HEK293 (cell line): Measurements from ENCODE around the gene HEMGN.

ENCODE experiments used
- GLIS1 ChIP-seq: fragments of 450-650 bp; formaldehyde crosslinking; IDR thresholded peaks from 2 replicates; pipeline ENCODE4 v1.5.1; 2016; ENCODE audit warnings: missing biosample characterization, missing genetic modification characterization
- HOXC10 ChIP-seq: sonication (generic); formaldehyde crosslinking; IDR thresholded peaks from 2 replicates; pipeline ENCODE4 v1.8.1; 2023; ENCODE audit warnings: mild to moderate bottlenecking, missing genetic modification reagents
- REST ChIP-seq: fragments of 450-650 bp; formaldehyde crosslinking; IDR thresholded peaks from 2 replicates; pipeline ENCODE4 v1.5.1; 2016; ENCODE audit warnings: missing biosample characterization, missing genetic modification characterization
- SP7 ChIP-seq: fragments of 450-650 bp; formaldehyde crosslinking; IDR thresholded peaks from 2 replicates; pipeline ENCODE4 v1.5.1; 2016; ENCODE audit warnings: missing biosample characterization, missing genetic modification characterization
- ZFP3 ChIP-seq: fragments of 450-650 bp; formaldehyde crosslinking; IDR thresholded peaks from 2 replicates; pipeline ENCODE4 v1.5.1; 2016; ENCODE audit warnings: low read depth, missing biosample characterization, missing genetic modification characterization
- ZNF138 ChIP-seq: fragments of 450-650 bp; formaldehyde crosslinking; IDR thresholded peaks from 2 replicates; pipeline ENCODE4 v1.5.1; 2016; ENCODE audit warnings: missing biosample characterization, missing genetic modification characterization, borderline replicate concordance
- ZNF23 ChIP-seq: fragments of 450-650 bp; formaldehyde crosslinking; IDR thresholded peaks from 2 replicates; pipeline ENCODE4 v1.5.1; 2016; ENCODE audit warnings: missing biosample characterization, missing genetic modification characterization, borderline replicate concordance
- ZNF324 ChIP-seq: fragments of 450-650 bp; formaldehyde crosslinking; IDR thresholded peaks from 2 replicates; pipeline ENCODE4 v1.5.1; 2016; ENCODE audit warnings: missing biosample characterization, missing genetic modification characterization
- ZNF549 ChIP-seq: fragments of 450-650 bp; IDR thresholded peaks from 2 replicates; pipeline ENCODE4 v1.5.1; 2018; ENCODE audit warnings: missing biosample characterization, missing genetic modification characterization, mild to moderate bottlenecking, inconsistent platforms, moderate library complexity
- TF ChIP-seq, protein P1 (sequence below): fragments of 450-650 bp; formaldehyde crosslinking; IDR thresholded peaks from 2 replicates; pipeline ENCODE4 v1.5.1; 2016; ENCODE audit warnings: missing biosample characterization, missing genetic modification characterization
- TF ChIP-seq, protein P2 (sequence below): fragments of 450-650 bp; formaldehyde crosslinking; IDR thresholded peaks from 2 replicates; pipeline ENCODE4 v1.5.1; 2016; ENCODE audit warnings: missing biosample characterization, missing genetic modification characterization
- TF ChIP-seq, protein P3 (sequence below): fragments of 450-650 bp; formaldehyde crosslinking; IDR thresholded peaks from 2 replicates; pipeline ENCODE4 v1.5.1; 2016; ENCODE audit warnings: missing biosample characterization, missing genetic modification characterization
- TF ChIP-seq, protein P4 (sequence below): fragments of 450-650 bp; formaldehyde crosslinking; IDR thresholded peaks from 2 replicates; pipeline ENCODE4 v1.5.1; 2016; ENCODE audit warnings: missing biosample characterization, missing genetic modification characterization, low read depth
- TF ChIP-seq, protein P5 (sequence below): fragments of 450-650 bp; formaldehyde crosslinking; IDR thresholded peaks from 2 replicates; pipeline ENCODE4 v1.5.1; 2016; ENCODE audit warnings: missing biosample characterization, missing genetic modification characterization, borderline replicate concordance

- TF ChIP-seq HOXC10, result no peak
- TF ChIP-seq, protein P1, sequence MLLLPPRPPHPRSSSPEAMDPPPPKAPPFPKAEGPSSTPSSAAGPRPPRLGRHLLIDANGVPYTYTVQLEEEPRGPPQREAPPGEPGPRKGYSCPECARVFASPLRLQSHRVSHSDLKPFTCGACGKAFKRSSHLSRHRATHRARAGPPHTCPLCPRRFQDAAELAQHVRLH (tag by site-specific recombination), result no peak
- TF ChIP-seq ZNF324, result no peak
- TF ChIP-seq, protein P2, sequence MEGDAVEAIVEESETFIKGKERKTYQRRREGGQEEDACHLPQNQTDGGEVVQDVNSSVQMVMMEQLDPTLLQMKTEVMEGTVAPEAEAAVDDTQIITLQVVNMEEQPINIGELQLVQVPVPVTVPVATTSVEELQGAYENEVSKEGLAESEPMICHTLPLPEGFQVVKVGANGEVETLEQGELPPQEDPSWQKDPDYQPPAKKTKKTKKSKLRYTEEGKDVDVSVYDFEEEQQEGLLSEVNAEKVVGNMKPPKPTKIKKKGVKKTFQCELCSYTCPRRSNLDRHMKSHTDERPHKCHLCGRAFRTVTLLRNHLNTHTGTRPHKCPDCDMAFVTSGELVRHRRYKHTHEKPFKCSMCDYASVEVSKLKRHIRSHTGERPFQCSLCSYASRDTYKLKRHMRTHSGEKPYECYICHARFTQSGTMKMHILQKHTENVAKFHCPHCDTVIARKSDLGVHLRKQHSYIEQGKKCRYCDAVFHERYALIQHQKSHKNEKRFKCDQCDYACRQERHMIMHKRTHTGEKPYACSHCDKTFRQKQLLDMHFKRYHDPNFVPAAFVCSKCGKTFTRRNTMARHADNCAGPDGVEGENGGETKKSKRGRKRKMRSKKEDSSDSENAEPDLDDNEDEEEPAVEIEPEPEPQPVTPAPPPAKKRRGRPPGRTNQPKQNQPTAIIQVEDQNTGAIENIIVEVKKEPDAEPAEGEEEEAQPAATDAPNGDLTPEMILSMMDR (tag by site-specific recombination), result no peak
- TF ChIP-seq ZNF549 (tag by site-specific recombination), result no peak
- TF ChIP-seq ZNF138, result no peak
- no peak for TF ChIP-seq REST
- no peak for TF ChIP-seq ZFP3 (tag by site-specific recombination)
- TF ChIP-seq, protein P3, sequence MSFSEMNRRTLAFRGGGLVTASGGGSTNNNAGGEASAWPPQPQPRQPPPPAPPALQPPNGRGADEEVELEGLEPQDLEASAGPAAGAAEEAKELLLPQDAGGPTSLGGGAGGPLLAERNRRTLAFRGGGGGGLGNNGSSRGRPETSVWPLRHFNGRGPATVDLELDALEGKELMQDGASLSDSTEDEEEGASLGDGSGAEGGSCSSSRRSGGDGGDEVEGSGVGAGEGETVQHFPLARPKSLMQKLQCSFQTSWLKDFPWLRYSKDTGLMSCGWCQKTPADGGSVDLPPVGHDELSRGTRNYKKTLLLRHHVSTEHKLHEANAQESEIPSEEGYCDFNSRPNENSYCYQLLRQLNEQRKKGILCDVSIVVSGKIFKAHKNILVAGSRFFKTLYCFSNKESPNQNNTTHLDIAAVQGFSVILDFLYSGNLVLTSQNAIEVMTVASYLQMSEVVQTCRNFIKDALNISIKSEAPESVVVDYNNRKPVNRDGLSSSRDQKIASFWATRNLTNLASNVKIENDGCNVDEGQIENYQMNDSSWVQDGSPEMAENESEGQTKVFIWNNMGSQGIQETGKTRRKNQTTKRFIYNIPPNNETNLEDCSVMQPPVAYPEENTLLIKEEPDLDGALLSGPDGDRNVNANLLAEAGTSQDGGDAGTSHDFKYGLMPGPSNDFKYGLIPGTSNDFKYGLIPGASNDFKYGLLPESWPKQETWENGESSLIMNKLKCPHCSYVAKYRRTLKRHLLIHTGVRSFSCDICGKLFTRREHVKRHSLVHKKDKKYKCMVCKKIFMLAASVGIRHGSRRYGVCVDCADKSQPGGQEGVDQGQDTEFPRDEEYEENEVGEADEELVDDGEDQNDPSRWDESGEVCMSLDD (tag by site-specific recombination), result no peak
- TF ChIP-seq GLIS1 (tag by site-specific recombination), result no peak
- no peak for TF ChIP-seq SP7
- TF ChIP-seq, protein P4, sequence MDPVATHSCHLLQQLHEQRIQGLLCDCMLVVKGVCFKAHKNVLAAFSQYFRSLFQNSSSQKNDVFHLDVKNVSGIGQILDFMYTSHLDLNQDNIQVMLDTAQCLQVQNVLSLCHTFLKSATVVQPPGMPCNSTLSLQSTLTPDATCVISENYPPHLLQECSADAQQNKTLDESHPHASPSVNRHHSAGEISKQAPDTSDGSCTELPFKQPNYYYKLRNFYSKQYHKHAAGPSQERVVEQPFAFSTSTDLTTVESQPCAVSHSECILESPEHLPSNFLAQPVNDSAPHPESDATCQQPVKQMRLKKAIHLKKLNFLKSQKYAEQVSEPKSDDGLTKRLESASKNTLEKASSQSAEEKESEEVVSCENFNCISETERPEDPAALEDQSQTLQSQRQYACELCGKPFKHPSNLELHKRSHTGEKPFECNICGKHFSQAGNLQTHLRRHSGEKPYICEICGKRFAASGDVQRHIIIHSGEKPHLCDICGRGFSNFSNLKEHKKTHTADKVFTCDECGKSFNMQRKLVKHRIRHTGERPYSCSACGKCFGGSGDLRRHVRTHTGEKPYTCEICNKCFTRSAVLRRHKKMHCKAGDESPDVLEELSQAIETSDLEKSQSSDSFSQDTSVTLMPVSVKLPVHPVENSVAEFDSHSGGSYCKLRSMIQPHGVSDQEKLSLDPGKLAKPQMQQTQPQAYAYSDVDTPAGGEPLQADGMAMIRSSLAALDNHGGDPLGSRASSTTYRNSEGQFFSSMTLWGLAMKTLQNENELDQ (tag by site-specific recombination), result no peak
- TF ChIP-seq, protein P5, sequence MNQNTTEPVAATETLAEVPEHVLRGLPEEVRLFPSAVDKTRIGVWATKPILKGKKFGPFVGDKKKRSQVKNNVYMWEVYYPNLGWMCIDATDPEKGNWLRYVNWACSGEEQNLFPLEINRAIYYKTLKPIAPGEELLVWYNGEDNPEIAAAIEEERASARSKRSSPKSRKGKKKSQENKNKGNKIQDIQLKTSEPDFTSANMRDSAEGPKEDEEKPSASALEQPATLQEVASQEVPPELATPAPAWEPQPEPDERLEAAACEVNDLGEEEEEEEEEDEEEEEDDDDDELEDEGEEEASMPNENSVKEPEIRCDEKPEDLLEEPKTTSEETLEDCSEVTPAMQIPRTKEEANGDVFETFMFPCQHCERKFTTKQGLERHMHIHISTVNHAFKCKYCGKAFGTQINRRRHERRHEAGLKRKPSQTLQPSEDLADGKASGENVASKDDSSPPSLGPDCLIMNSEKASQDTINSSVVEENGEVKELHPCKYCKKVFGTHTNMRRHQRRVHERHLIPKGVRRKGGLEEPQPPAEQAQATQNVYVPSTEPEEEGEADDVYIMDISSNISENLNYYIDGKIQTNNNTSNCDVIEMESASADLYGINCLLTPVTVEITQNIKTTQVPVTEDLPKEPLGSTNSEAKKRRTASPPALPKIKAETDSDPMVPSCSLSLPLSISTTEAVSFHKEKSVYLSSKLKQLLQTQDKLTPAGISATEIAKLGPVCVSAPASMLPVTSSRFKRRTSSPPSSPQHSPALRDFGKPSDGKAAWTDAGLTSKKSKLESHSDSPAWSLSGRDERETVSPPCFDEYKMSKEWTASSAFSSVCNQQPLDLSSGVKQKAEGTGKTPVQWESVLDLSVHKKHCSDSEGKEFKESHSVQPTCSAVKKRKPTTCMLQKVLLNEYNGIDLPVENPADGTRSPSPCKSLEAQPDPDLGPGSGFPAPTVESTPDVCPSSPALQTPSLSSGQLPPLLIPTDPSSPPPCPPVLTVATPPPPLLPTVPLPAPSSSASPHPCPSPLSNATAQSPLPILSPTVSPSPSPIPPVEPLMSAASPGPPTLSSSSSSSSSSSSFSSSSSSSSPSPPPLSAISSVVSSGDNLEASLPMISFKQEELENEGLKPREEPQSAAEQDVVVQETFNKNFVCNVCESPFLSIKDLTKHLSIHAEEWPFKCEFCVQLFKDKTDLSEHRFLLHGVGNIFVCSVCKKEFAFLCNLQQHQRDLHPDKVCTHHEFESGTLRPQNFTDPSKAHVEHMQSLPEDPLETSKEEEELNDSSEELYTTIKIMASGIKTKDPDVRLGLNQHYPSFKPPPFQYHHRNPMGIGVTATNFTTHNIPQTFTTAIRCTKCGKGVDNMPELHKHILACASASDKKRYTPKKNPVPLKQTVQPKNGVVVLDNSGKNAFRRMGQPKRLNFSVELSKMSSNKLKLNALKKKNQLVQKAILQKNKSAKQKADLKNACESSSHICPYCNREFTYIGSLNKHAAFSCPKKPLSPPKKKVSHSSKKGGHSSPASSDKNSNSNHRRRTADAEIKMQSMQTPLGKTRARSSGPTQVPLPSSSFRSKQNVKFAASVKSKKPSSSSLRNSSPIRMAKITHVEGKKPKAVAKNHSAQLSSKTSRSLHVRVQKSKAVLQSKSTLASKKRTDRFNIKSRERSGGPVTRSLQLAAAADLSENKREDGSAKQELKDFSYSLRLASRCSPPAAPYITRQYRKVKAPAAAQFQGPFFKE (tag by site-specific recombination), result no peak
- no peak for TF ChIP-seq ZNF23 (tag by site-specific recombination)
Measured at GRCh38 chr9:97895695-97896332, 42.2 kb downstream of the HEMGN start.
